Loucy (cell line): Measurements from ENCODE around the gene PLEKHA7.
A peak's percentile ranks its signal among the peaks of the same experiment; 100 is the strongest.

Source experiments
- H2AFZ ChIP-seq: fragments of 200-600 bp; sonication (generic); 2 replicates; pipeline ENCODE4 v1.6.0; 2016; ENCODE audit warnings: antibody characterized with exemption, mild to moderate bottlenecking, low read length, moderate library complexity
- H3F3A ChIP-seq: fragments of 200-600 bp; 2 replicates; pipeline ENCODE4 v1.6.0; 2016; ENCODE audit warnings: antibody characterized with exemption, low read depth, mild to moderate bottlenecking
- H3K27me3 ChIP-seq: fragments of 200-600 bp; sonication (generic); 2 replicates; pipeline ENCODE4 v1.6.1; 2014; ENCODE audit warnings: low read length, mild to moderate bottlenecking; ENCODE audit not compliant: insufficient read depth, poor library complexity, severe bottlenecking
- H3K36me3 ChIP-seq: fragments of 200-600 bp; sonication (generic); 2 replicates; pipeline ENCODE4 v1.6.1; 2016; ENCODE audit warnings: low read length; ENCODE audit not compliant: insufficient read depth
- H3K4me1 ChIP-seq: fragments of 200-600 bp; sonication (generic); 2 replicates; pipeline ENCODE4 v1.5.1; 2014; ENCODE audit warnings: low read length, mild to moderate bottlenecking; ENCODE audit not compliant: insufficient read depth, poor library complexity, severe bottlenecking
- H3K4me2 ChIP-seq: fragments of 200-600 bp; sonication (generic); 2 replicates; pipeline ENCODE4 v1.6.0; 2014; ENCODE audit warnings: antibody characterized with exemption, low read length, low read depth, mild to moderate bottlenecking; ENCODE audit not compliant: poor library complexity, severe bottlenecking
- H3K4me3 ChIP-seq: fragments of 200-600 bp; sonication (generic); 2 replicates; pipeline ENCODE4 v1.5.1; 2014; ENCODE audit warnings: low read length, mild to moderate bottlenecking, mixed read lengths; ENCODE audit not compliant: poor library complexity, severe bottlenecking
- H3K79me2 ChIP-seq: fragments of 200-600 bp; sonication (generic); 2 replicates; pipeline ENCODE4 v1.6.1; 2014; ENCODE audit warnings: low read length; ENCODE audit not compliant: insufficient read depth
- H3K9ac ChIP-seq: fragments of 200-600 bp; sonication (generic); 2 replicates; pipeline ENCODE4 v1.6.0; 2014; ENCODE audit warnings: mild to moderate bottlenecking, low read depth, low read length, moderate library complexity; ENCODE audit not compliant: poor library complexity, severe bottlenecking
- H3K9me2 ChIP-seq: fragments of 200-600 bp; sonication (generic); replicated peaks from 2 replicates; pipeline ENCODE4 v1.6.1; 2016; ENCODE audit warnings: low read depth, low read length, mixed read lengths
- H3K9me3 ChIP-seq: fragments of 200-600 bp; sonication (generic); 2 replicates; pipeline ENCODE4 v1.6.1; 2014; ENCODE audit warnings: mild to moderate bottlenecking, antibody characterized with exemption, low read length, low read depth; ENCODE audit not compliant: insufficient read depth
- H4K20me1 ChIP-seq: fragments of 200-600 bp; sonication (generic); 2 replicates; pipeline ENCODE4 v1.6.0; 2014; ENCODE audit warnings: antibody characterized with exemption, low read length, mild to moderate bottlenecking; ENCODE audit not compliant: insufficient read depth, poor library complexity, severe bottlenecking
- CTCF ChIP-seq: fragments of 200-600 bp; sonication (generic); conservative IDR thresholded peaks from 2 replicates; pipeline ENCODE4 v1.5.1; 2014; ENCODE audit warnings: mild to moderate bottlenecking, antibody characterized with exemption, low read length
- EZH2phosphoT487 ChIP-seq: fragments of 200-600 bp; IDR thresholded peaks from 2 replicates; pipeline ENCODE4 v1.6.1; 2018; ENCODE audit warnings: antibody characterized with exemption, mild to moderate bottlenecking, moderate library complexity, borderline replicate concordance

PLEKHA7 gene

GRCh38 chr11:16881766-16882165, 132.4 kb downstream of the PLEKHA7 start:
- no peaks in the 10 kb centered on the region for H3K36me3 ChIP-seq
- H3K9ac ChIP-seq: no peak overlapping the region
- H3K9me2 ChIP-seq: no peaks in the 10 kb centered on the region
- no peaks in the 10 kb centered on the region for H3F3A ChIP-seq
- no peaks in the 10 kb centered on the region for H3K79me2 ChIP-seq
- H3K4me2 ChIP-seq: no peak overlapping the region
- no peaks in the 10 kb centered on the region for H3K27me3 ChIP-seq
- TF ChIP-seq EZH2phosphoT487: no peak
- no peak for TF ChIP-seq CTCF
- H4K20me1 ChIP-seq: no peaks in the 10 kb centered on the region
- H3K9me3 ChIP-seq: no peaks in the 10 kb centered on the region
- no peak overlapping the region for H2AFZ ChIP-seq
- peaks cover 5% of the 10 kb centered on the region for H3K4me1 ChIP-seq
- H3K4me3 ChIP-seq: no peak overlapping the region

- peaks cover 5% of the 10 kb centered on the region for H3K4me1 ChIP-seq
- H3K79me2 ChIP-seq: no peaks in the 10 kb centered on the region
- H3K9me2 ChIP-seq: no peaks in the 10 kb centered on the region
- H3K9me3 ChIP-seq: no peaks in the 10 kb centered on the region
- no peak overlapping the region for H3K4me2 ChIP-seq
- H3K36me3 ChIP-seq: no peaks in the 10 kb centered on the region
- H2AFZ ChIP-seq: no peak overlapping the region
- H3K4me3 ChIP-seq: no peak overlapping the region
- no peaks in the 10 kb centered on the region for H4K20me1 ChIP-seq
- no peaks in the 10 kb centered on the region for H3K27me3 ChIP-seq
- TF ChIP-seq EZH2phosphoT487 (no peak), CTCF (peak; percentile 25; the same call in 1 of the 2 replicates)
- no peak overlapping the region for H3K9ac ChIP-seq
- no peaks in the 10 kb centered on the region for H3F3A ChIP-seq
Measured at GRCh38 chr11:16881074-16881709, 133.0 kb downstream of the PLEKHA7 start.

- no peaks in the 10 kb centered on the region for H3K36me3 ChIP-seq
- no peaks in the 10 kb centered on the region for H4K20me1 ChIP-seq
- H3K9me2 ChIP-seq: no peaks in the 10 kb centered on the region
- no peaks in the 10 kb centered on the region for H3F3A ChIP-seq
- no peaks in the 10 kb centered on the region for H3K79me2 ChIP-seq
- H3K9ac ChIP-seq: no peak overlapping the region
- no peak overlapping the region for H3K4me2 ChIP-seq
- TF ChIP-seq EZH2phosphoT487: no peak
- no peak for TF ChIP-seq CTCF
- H3K27me3 ChIP-seq: no peaks in the 10 kb centered on the region
- no peak overlapping the region for H2AFZ ChIP-seq
- H3K4me3 ChIP-seq: no peak overlapping the region
- no peaks in the 10 kb centered on the region for H3K9me3 ChIP-seq
- peaks cover 5% of the 10 kb centered on the region for H3K4me1 ChIP-seq
Measured at GRCh38 chr11:16880184-16880801, 133.9 kb downstream of the PLEKHA7 start.
